HepG2 (cell line): ENCODE results near the gene TXNDC11. TPM values are rescaled to one million over a fixed set of nuclear protein-coding genes. Genes with fewer than 3 reads are reported as not detected.

Experiments used
- CEBPB ChIP-seq: IDR thresholded peaks from 2 replicates; pipeline ENCODE4 v1.6.1; 2011; ENCODE audit warnings: low read depth, low read length, improper control_type of control experiment, borderline replicate concordance
- EHMT2 ChIP-seq: fragments of 200-600 bp; sonication (generic); IDR thresholded peaks from 2 replicates; pipeline ENCODE4 v1.7.0; 2017; ENCODE audit warnings: antibody characterized with exemption, low read depth, low read length, borderline replicate concordance
- HMG20B ChIP-seq: conservative IDR thresholded peaks from 2 replicates; pipeline ENCODE4 v1.6.1; 2016; ENCODE audit warnings: missing genetic modification reagents, missing compliant biosample characterization
- KLF12 ChIP-seq: sonication (generic); formaldehyde crosslinking; IDR thresholded peaks from 2 replicates; pipeline ENCODE4 v1.4.0; 2020; ENCODE audit warnings: missing genetic modification reagents, borderline replicate concordance
- MTERF4 ChIP-seq: sonication (generic); formaldehyde crosslinking; IDR thresholded peaks from 2 replicates; pipeline ENCODE4 v1.8.0; 2023; ENCODE audit warnings: mild to moderate bottlenecking, missing genetic modification reagents
- PBX2 ChIP-seq: IDR thresholded peaks from 2 replicates; pipeline ENCODE4 v1.6.1; 2016; ENCODE audit warnings: control low read depth
- PRPF4 ChIP-seq: fragments of 200-400 bp; formaldehyde crosslinking; IDR thresholded peaks from 2 replicates; pipeline ENCODE4 v1.6.1; 2016; ENCODE audit warnings: low read length, low read depth; ENCODE audit not compliant: poor library complexity, severe bottlenecking
- STAT6 ChIP-seq: sonication (generic); formaldehyde crosslinking; IDR thresholded peaks from 2 replicates; pipeline ENCODE4 v1.4.0; 2020; ENCODE audit warnings: missing genetic modification reagents, mild to moderate bottlenecking, borderline replicate concordance
- TEAD3 ChIP-seq: optimal IDR thresholded peaks from 2 replicates; pipeline ENCODE3; 2016; ENCODE audit warnings: borderline replicate concordance
- ZNF101 ChIP-seq: sonication (generic); formaldehyde crosslinking; IDR thresholded peaks from 2 replicates; pipeline ENCODE4 v1.4.0; 2020; ENCODE audit warnings: mild to moderate bottlenecking, low read depth, missing genetic modification reagents, borderline replicate concordance
- ZNF136 ChIP-seq: sonication (generic); formaldehyde crosslinking; IDR thresholded peaks from 2 replicates; pipeline ENCODE4 v1.8.1; 2022; ENCODE audit warnings: low read depth, mild to moderate bottlenecking, moderate library complexity, missing genetic modification reagents
- ZNF772 ChIP-seq: sonication (generic); formaldehyde crosslinking; IDR thresholded peaks from 2 replicates; pipeline ENCODE4 v1.5.0; 2020; ENCODE audit warnings: mild to moderate bottlenecking, missing genetic modification reagents
- ZSCAN12 ChIP-seq: sonication (generic); formaldehyde crosslinking; IDR thresholded peaks from 2 replicates; pipeline ENCODE4 v1.9.0; 2021; ENCODE audit warnings: mild to moderate bottlenecking, missing genetic modification reagents
- ZSCAN9 ChIP-seq: IDR thresholded peaks from 2 replicates; pipeline ENCODE4 v1.6.1; 2016; ENCODE audit warnings: borderline replicate concordance
- polyA plus RNA-seq, 8 experiments: library from polyadenylated mRNA; depleted of rRNA in 3 of 8; stranded (reverse) in 7 of 8; unstranded in 1 of 8; fragments of >200 nt; fragmentation: Illumina TruSeq in 4 of 8; extraction: Trizol in 4 of 8; gene quantifications; 2 replicates each; pipeline versions ENCODE4 v1.2.1 to v1.2.3, GENCODE V29; 2011 to 2016; ENCODE audit warnings: low read depth in 4 of 8, missing spikeins in 1 of 8, mixed read lengths in 1 of 8; ENCODE audit not compliant: insufficient read depth in 1 of 8
- total RNA-seq, 5 experiments: library from RNA; depleted of rRNA; stranded (reverse); fragments of >200 nt; fragmentation: Illumina TruSeq; extraction: Trizol; gene quantifications; 2 replicates each; pipeline ENCODE4 v1.2.3, GENCODE V29; 2016; ENCODE audit warnings: low read depth in 1 of 5
- TF ChIP-seq, protein P1 (sequence below): IDR thresholded peaks from 2 replicates; pipeline ENCODE4 v1.6.1; 2012; ENCODE audit warnings: low read length, improper control_type of control experiment
- TF ChIP-seq, protein P2 (sequence below): IDR thresholded peaks from 2 replicates; pipeline ENCODE4 v1.6.1; 2016; ENCODE audit warnings: low read depth, borderline replicate concordance
- TF ChIP-seq, protein P3 (sequence below): sonication (generic); formaldehyde crosslinking; IDR thresholded peaks from 2 replicates; pipeline ENCODE4 v1.5.0; 2020; ENCODE audit warnings: mild to moderate bottlenecking, missing genetic modification reagents

Gene TXNDC11
- total and polyA plus RNA-seq, 2 of the 13 experiments (the other 11 are each of a cell fraction or from before 2014, with no cell fraction given) = 74.9 to 123 TPM

GRCh38 chr16:11748404-11749254 lies 6.0 kb upstream of the TXNDC11 start (continued):
- TF ChIP-seq HMG20B (peak; percentile 37; the same call in 1 of the 2 replicates), PBX2 (CRISPR knock-in tag) (no peak), PRPF4 (no peak), ZNF101 (CRISPR knock-in tag) (no peak), EHMT2 (no peak), ZSCAN9 (CRISPR knock-in tag) (no peak; the same call in 1 of the 2 replicates), TEAD3 (CRISPR knock-in tag) (no peak), ZNF772 (CRISPR knock-in tag) (peak; percentile 23; the same call in 1 of the 2 replicates), MTERF4 (CRISPR knock-in tag) (no peak; the same call in 1 of the 2 replicates), ZSCAN12 (CRISPR knock-in tag) (peak; percentile 61; the same call in 1 of the 2 replicates), KLF12 (peak; percentile 95), ZNF136 (CRISPR knock-in tag) (no peak), CEBPB (peak; percentile 38; the same call in 1 of the 2 replicates), STAT6 (CRISPR knock-in tag) (0 out of 2 replicates have a peak, but pooled peaks have one; percentile 93)
- TF ChIP-seq, protein P1, sequence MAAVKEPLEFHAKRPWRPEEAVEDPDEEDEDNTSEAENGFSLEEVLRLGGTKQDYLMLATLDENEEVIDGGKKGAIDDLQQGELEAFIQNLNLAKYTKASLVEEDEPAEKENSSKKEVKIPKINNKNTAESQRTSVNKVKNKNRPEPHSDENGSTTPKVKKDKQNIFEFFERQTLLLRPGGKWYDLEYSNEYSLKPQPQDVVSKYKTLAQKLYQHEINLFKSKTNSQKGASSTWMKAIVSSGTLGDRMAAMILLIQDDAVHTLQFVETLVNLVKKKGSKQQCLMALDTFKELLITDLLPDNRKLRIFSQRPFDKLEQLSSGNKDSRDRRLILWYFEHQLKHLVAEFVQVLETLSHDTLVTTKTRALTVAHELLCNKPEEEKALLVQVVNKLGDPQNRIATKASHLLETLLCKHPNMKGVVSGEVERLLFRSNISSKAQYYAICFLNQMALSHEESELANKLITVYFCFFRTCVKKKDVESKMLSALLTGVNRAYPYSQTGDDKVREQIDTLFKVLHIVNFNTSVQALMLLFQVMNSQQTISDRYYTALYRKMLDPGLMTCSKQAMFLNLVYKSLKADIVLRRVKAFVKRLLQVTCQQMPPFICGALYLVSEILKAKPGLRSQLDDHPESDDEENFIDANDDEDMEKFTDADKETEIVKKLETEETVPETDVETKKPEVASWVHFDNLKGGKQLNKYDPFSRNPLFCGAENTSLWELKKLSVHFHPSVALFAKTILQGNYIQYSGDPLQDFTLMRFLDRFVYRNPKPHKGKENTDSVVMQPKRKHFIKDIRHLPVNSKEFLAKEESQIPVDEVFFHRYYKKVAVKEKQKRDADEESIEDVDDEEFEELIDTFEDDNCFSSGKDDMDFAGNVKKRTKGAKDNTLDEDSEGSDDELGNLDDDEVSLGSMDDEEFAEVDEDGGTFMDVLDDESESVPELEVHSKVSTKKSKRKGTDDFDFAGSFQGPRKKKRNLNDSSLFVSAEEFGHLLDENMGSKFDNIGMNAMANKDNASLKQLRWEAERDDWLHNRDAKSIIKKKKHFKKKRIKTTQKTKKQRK = no peak
- TF ChIP-seq, protein P2, sequence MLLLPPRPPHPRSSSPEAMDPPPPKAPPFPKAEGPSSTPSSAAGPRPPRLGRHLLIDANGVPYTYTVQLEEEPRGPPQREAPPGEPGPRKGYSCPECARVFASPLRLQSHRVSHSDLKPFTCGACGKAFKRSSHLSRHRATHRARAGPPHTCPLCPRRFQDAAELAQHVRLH (CRISPR knock-in tag) = no peak; the same call in 1 of the 2 replicates
- TF ChIP-seq, protein P3, sequence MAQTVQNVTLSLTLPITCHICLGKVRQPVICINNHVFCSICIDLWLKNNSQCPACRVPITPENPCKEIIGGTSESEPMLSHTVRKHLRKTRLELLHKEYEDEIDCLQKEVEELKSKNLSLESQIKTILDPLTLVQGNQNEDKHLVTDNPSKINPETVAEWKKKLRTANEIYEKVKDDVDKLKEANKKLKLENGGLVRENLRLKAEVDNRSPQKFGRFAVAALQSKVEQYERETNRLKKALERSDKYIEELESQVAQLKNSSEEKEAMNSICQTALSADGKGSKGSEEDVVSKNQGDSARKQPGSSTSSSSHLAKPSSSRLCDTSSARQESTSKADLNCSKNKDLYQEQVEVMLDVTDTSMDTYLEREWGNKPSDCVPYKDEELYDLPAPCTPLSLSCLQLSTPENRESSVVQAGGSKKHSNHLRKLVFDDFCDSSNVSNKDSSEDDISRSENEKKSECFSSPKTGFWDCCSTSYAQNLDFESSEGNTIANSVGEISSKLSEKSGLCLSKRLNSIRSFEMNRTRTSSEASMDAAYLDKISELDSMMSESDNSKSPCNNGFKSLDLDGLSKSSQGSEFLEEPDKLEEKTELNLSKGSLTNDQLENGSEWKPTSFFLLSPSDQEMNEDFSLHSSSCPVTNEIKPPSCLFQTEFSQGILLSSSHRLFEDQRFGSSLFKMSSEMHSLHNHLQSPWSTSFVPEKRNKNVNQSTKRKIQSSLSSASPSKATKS = no peak
